Measurements from ENCODE around the gene PDIA5. TPM values are rescaled to one million over a fixed set of nuclear protein-coding genes. Genes with fewer than 3 reads are reported as not detected.

Gene PDIA5
- total and polyA plus RNA-seq, 7 donors, result 4.2 to 23.0 (median 13.9) TPM

DNA sequence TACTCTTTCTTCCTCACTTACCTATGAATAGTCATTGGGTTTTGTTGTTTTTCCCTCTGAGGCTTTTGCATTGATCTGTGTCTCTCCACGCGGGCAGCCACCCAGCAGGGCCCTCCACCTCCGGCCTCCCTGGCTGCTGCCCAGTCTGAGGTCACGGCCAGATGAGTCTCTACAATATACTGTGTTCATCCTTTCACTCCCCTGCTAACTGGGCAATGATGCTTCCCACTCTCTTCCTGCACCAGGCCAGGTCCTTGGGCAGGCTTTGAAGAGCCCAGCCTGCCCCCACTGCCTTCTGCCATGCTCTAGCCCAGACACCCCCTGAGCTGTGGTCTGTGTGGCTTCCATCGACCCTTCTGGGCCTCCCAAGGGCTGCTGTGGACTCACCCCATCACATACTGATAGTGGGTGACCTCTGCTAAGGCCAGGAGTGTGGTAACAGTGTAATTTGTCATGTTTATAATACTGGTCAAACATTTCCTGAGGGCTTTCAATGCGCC, 18.0 kb downstream of the PDIA5 start:
- 66 to 67% methylated on average over 6 of the region's 6 CpGs for WGBS, 2 donors
- no peak for DNase-seq
- no peaks in the 10 kb centered on the region for H3K27me3 ChIP-seq
- no peaks in the 10 kb centered on the region for H3K36me3 ChIP-seq
- H3K4me1 ChIP-seq, result peaks cover 0 to 85% (median 77%) of the 10 kb centered on the region in 4 donors
- H3K9me3 ChIP-seq, result no peaks in the 10 kb centered on the region
- intact Hi-C loops (cut with DNase I), result no loop called here
- H3K27ac ChIP-seq, result peak overlapping the region; percentile 58 to 62 (median 60)
- TF ChIP-seq POLR2A (IDR thresholded peaks at IDR 0.05) (no peak), EP300 (IDR thresholded peaks at IDR 0.05) (no peak), POLR2AphosphoS5 (IDR thresholded peaks at IDR 0.05) (no peak)
- TF ChIP-seq, protein P1, sequence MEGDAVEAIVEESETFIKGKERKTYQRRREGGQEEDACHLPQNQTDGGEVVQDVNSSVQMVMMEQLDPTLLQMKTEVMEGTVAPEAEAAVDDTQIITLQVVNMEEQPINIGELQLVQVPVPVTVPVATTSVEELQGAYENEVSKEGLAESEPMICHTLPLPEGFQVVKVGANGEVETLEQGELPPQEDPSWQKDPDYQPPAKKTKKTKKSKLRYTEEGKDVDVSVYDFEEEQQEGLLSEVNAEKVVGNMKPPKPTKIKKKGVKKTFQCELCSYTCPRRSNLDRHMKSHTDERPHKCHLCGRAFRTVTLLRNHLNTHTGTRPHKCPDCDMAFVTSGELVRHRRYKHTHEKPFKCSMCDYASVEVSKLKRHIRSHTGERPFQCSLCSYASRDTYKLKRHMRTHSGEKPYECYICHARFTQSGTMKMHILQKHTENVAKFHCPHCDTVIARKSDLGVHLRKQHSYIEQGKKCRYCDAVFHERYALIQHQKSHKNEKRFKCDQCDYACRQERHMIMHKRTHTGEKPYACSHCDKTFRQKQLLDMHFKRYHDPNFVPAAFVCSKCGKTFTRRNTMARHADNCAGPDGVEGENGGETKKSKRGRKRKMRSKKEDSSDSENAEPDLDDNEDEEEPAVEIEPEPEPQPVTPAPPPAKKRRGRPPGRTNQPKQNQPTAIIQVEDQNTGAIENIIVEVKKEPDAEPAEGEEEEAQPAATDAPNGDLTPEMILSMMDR (IDR thresholded peaks at IDR 0.05), result no peak
- H3K4me3 ChIP-seq, result no peak overlapping the region

DNA sequence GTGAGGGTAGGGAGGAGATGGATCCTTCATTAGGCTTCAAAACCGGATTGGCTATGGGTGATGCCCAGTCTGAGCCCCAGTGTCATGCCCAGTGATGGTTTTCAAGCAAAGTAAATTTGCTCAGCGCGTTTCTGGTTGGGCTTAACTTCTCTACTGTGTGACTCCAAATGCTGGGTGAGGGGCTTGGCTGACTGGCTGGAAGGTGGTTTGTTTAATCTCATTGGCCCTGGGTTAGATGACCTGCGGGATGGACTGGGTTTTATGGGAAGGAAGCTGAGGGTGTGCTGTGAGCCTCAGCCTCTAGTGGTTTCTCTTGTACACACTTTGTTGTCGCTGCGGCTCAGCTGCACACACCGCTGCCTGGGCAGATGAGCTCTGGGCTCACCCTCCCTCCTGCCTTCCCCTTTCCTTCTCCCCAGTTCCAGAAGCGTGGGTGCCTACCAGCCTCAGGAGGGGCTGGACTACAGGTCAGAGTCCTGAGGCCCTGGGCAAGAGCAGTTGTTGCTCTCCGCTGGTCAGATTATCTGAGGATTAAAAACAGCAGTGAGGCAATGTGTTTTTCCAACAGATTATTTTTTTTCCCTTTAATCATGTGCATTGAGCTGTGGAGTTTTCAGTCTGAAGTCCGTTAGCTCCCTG, 18.6 kb downstream of the PDIA5 start:
- Histone ChIP-seq H3K36me3 (no peaks in the 10 kb centered on the region), H3K4me1 (peaks cover 0 to 85% (median 78%) of the 10 kb centered on the region in 4 donors), H3K27me3 (no peaks in the 10 kb centered on the region), H3K9me3 (no peaks in the 10 kb centered on the region), H3K4me3 (no peak overlapping the region), H3K27ac (peak overlapping the region; percentile 58 to 62 (median 60))
- intact Hi-C loops (cut with DNase I), result no loop called here
- TF ChIP-seq EP300 (IDR thresholded peaks at IDR 0.05), result no peak
- TF ChIP-seq POLR2AphosphoS5 (IDR thresholded peaks at IDR 0.05), result no peak
- no peak for TF ChIP-seq POLR2A (IDR thresholded peaks at IDR 0.05)
- TF ChIP-seq, protein P1 (IDR thresholded peaks at IDR 0.05), result no peak
- WGBS, 2 donors, result 51 to 75% methylated on average over 10 of the region's 10 CpGs
- DNase-seq, result no peak

DNA sequence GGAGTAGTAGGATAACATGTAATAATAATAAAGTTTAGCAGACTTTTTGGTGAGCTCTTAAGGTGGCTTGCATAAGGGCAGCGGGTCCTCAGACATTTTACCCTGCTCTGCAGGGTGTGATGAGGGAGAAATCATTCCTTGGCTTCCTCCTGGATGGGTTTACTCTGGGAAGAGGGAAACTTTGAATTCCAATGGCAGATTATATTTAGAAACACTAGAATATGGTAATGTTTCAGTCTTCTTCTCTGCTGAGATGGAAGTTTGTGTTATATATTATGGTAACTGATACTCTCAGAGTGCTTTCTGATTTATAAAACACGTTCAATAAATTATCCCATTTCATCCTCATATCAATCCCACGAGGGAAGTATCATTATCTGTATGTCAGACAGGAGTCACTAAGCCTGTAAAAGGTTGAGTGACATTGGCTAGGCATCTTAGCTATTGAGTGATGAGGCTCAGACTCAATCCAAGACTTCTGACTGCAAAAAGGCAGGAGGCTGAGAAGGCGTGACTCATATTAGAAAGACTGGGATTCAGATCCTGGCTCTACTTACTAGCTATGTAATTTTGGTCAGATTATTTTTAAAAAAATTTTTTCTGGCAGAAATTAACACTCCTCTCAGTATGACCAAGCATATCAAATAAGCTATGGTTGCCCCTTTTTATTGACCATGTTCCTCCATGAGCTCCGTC, 19.3 kb downstream of the PDIA5 start:
- peaks cover 0 to 85% (median 78%) of the 10 kb centered on the region in 4 donors for H3K4me1 ChIP-seq

DNA sequence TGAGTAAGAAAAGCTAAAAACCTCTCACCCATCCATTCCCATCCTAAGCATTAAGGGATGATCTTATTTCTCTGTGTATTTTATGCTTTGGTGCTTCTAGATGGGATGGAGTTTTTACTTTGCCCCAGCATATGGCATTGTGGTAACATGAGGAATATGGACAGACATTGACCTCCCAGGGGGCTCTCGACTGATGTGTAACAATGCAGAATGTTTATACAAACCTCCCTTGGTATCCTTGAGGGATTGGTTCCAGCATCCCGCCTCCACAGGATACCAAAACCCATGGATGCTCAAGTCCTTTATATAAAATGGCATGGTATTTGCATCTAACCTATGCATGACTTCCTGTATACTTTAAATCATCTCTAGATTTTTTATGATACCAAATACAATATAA, 21.6 kb downstream of the PDIA5 start:
- intact Hi-C loops (cut with DNase I), result no loop called here
- no peak for TF ChIP-seq EP300 (IDR thresholded peaks at IDR 0.05)
- TF ChIP-seq POLR2A (IDR thresholded peaks at IDR 0.05), result no peak
- TF ChIP-seq POLR2AphosphoS5 (IDR thresholded peaks at IDR 0.05), result no peak
- WGBS, 2 donors, result 84 to 91% methylated on average over 2 of the region's 2 CpGs
- H3K27me3 ChIP-seq, result no peaks in the 10 kb centered on the region
- peaks cover 0 to 63% (median 56%) of the 10 kb centered on the region in 4 donors for H3K4me1 ChIP-seq
- peaks cover 0 to 9% (median 1%) of the 10 kb centered on the region in 4 donors for H3K36me3 ChIP-seq
- H3K4me3 ChIP-seq, result no peak overlapping the region
- H3K9me3 ChIP-seq, result no peaks in the 10 kb centered on the region
- H3K27ac ChIP-seq, result peak overlapping the region in 1 of 4 donors; percentile 85
- DNase-seq, result no peak

More for the DNA sequence above, 19.3 kb downstream of the PDIA5 start:
- no peaks in the 10 kb centered on the region for H3K36me3 ChIP-seq
- no peaks in the 10 kb centered on the region for H3K27me3 ChIP-seq
- TF ChIP-seq, protein P1 (IDR thresholded peaks at IDR 0.05), result no peak
- TF ChIP-seq POLR2A (IDR thresholded peaks at IDR 0.05) (no peak), POLR2AphosphoS5 (IDR thresholded peaks at IDR 0.05) (no peak), EP300 (IDR thresholded peaks at IDR 0.05) (no peak)
- H3K27ac ChIP-seq, result peak overlapping the region; percentile 58 to 62 (median 60)
- WGBS, 2 donors, result 84% methylated on average over 5 of the region's 5 CpGs
- intact Hi-C loops (cut with DNase I), result no loop called here
- no peak overlapping the region for H3K4me3 ChIP-seq
- no peak for DNase-seq
- H3K9me3 ChIP-seq, result no peaks in the 10 kb centered on the region

All from sigmoid colon (tissue), 7 donors.